NCI-H524 (cell line): ENCODE measurements around the gene ASIC4.

ENCODE experiments used
- DNase-seq, 2 experiments: peaks; one replicate each; lab custom pipeline; 2025; lab: John Stamatoyannopoulos, UW

ASIC4 gene

DNA sequence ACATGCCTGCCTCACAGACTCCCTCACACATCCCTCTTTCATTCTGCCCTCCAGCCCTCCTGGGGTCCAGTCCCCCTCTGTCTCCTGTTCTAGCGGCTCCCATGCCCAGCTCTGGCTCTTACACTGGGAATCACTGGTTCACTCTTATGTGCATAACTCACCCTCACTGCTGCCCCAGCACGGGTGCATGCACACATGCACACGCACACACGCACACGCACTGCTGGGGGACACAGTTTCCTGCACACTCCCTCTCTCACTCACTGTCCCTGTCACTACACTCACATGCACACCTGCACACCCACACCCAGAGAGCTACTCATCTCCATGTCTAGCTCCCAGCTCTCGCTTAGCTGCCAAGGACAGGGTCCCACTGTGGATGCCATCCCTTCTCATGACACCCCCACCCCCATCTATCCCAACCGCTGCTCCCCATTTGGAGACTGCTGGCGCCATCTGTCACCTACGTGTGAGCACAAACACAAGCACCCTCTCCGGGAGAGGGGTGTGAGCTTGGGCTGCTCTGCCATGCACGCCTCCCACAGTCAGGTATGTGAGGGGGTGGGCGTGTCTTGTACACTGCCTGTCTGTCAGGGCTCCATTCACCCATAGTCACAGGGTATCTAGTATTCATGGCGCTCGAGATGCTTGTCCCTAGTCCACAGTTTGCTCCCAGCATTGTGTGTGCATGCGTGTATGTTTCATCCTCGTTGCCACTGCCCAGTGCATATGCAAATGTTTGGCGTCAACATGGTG lies 1.8 kb downstream of the ASIC4 start:
- peak in 1 of 2 experiments; percentile 44 for DNase-seq

DNA sequence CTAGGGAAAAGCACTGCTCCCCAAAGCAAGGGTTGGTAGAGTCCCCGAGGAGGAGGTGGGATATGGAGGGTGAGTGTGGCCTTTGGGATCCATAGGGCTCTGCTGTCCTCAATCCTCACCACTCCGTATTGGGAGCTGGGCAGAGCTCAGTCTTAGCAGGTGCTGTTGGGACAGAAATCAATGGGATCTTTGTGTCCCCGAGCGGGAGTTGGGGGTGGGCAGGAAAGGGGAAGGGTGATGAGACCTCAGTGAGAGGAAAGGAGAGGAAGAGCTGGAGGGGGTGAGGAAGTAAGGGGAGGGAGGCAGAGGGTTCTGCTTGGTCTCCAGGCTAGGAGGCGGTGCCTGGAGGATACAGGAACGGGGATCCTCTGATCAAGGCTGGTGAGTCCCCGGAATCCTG lies 2.6 kb downstream of the ASIC4 start:
- no peak for DNase-seq

DNA sequence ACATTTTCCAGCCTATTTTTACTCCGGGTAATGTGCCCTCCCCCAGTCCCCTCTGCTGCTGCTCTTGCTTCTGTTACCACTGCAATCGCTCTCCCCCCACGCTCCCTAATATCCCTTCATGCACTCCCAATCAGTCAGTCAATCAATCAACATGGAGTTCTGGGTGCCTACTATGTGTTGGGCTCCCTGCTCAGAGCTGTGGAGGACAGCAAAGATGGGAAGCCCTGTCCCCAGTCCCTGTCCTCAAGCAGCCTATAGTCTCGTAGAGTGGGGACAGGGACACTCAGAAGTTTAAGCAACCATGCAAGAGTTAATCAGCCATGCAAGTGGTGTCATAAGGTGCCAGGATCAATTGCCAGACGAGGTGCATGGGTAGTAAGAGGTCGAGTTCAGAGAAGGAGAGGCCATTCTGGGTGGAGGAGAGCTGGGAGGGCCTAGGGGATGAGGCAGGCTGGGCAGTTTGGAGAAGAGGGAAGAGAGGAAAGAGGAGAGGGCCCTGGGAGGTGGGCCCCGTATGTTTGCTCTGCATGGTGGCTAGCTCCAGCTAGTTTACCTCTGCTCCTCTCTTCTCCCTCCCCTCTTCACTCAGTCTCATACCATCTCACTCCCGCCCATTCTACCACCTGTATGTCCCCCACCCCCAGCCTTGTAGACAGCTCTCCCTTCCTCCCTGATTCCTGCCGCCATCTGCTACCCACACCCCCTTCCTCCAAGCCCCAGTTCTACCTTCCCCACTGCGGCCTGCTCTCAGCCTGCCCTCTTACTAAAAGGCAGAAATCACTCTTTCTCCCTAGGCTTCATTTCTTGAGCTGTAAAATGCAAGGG lies 3.9 kb downstream of the ASIC4 start:
- DNase-seq = peak; percentile 56 to 80

DNA sequence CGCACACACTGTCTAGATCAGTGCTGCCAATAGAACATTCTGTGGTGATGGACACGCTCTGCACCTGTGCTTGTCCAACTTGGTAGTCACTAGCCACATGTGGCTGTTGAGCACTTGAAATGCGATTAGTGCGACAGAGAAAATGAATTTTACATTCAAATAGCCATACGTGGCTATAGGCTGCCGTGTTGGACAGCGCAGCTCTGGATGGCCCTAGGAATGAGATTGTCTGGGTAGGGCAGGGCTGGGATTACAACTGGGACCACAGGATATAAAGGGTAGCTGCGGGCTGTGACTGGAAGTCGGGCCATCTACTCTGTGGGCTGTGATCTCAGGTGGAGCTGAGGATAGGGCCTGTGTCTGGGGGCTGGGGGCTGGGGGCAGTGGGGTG lies 5.2 kb downstream of the ASIC4 start:
- DNase-seq = no peak

DNA sequence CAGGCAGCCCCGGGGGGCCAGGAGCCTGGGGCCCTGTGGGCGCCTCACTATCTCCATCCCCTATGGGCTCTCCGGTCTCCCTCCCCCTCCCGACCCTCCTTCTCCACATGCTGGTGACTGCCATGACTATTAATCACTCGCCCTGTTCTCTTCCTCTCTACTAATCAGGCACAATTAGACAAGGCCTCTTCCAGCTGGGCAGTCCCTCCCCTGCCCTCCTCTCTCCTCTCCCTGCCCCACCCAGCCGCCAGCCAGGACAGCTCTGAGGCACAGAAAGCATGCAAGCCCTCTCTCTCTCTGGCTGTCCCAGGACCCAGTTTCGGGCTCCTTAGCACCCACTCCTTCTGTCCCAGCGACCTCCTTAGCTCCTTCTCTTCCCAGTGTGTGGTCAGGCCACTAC lies 5.8 kb downstream of the ASIC4 start:
- DNase-seq = no peak

DNA sequence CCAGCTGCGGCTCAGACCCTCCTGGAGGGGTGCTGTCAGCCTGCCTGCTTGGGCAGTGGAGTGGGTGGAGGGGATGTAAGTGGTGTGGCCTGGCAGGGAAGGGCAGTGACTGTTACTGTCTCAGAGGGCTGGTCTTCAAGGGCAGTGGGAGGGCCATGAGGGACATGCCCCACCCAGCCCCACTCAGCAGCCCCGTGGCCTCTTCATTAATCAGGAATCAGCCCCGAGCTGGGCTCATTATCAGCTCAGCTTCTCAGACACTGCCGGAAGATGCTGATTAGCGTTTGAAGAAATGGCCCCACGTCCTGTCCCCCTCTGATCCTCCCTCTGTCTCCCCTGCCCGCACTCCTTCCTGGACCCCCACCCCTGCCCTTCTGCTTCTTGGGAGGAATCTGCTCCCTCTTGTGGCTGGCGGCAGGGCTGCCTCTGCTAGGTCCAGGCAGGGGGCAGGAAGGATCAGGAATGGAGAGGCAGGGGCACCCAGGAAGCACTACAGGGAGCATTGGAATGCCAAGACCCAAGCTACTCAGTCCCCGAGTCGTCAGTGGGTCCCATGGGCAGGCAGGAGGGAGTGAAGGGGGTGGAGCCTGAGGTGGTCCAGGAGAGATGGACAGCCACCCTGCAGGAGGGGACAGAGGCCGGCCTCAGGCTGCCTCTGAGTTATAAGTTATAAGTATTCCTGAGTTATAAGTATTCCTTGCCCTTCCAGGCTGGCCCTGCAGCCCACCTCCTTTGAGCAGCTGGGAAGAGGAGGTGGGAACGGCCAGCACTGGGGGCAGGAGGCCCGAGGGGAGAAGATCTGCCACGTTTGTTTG lies 7.0 kb downstream of the ASIC4 start:
- DNase-seq = peak; percentile 66 to 73

DNA sequence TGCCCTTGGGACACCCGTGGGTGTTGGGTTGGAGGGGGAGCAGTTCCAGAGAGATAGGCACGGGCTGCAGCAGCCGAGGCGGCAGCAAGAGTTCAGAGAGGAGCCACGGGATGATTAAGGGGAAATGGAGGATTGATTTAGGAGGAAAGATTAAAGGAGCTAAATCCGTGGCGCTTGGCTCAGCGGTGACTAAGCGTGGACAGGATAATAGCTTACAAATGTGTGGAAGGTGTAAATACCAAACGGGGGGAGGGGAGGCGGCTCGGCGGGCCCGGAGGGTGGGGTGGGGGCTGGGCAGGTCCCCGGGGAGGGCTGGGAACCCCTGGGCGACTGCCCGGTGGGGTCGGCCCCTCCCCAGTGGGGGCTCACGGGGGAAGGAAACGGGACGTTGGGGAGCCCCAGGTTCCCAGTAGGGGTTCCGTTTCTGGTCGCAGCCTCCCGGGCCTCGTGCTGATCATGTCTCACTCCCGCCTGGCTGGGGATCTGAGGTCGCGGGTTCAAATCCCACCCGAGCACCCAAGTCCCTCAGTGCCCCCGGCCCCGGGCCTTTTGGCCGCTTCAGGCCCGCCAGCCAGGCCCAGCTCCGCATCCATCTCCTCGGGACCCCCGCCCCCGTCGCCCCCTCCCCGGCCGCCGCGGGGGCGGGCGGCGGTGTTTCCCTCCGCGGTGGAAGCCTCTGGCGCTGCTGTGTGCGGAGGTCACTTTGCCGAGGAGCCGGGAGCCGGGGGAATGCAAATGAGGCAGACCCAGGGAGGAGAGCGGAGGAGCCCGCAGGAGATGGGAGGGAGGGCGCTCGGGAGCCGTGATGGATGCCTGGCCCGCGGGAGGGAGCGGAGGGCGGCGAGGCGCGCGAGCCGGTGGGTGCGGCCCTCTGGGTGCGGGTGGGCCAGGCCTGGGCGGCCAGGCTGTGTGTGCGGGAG lies 8.1 kb downstream of the ASIC4 start:
- peak in 1 of 2 experiments; percentile 28 for DNase-seq

DNA sequence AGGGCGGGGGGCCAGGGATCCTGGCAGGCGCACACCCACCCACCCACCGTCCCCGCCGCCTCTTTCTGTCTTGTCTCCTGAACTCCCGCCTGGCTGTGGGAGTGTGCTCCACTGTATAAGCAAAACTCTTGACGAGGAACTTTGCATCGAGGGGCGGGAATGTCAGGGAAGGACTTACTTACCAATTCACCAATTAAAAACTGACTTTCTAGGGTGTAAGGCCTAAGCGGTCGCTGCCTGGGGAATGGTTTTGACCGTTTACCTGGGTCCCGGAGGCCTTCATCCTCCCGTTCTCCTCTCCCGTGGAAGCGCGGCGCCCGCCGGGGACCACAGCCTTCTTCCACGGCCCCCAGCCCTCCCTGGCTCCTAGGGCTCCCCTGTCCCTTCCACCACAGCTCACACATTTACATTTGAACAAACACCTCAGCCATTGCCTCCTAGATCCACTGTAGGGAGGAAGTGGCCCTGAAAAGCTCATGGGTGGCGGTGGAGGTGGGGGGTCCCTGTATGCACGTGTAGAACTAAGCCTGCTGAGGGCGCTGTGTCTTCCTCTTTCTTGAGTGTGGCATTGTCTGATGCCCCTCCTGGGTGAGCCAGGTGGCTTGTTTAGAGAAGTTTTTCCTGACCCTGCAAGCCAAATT lies 8.9 kb downstream of the ASIC4 start:
- DNase-seq = no peak

DNA sequence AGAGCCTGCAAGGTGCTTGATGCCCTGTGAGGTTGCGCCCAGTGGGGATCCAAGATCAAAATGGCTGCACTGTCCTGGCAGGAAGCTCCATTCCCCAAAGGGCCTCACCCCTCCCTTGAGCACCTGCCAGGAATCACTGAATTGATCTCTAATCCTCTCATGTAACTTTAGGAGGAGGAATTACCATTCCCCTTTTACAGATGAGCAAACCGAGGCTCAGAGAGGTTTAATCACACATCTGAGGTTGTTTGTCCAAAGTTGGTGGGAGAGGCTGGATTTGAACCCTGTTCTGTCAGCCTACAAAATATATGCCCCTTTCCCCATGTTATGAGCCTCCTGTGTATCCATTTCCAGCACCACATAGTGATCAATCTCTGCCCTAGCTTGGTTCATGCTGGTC lies 10.5 kb downstream of the ASIC4 start:
- no peak for DNase-seq

DNA sequence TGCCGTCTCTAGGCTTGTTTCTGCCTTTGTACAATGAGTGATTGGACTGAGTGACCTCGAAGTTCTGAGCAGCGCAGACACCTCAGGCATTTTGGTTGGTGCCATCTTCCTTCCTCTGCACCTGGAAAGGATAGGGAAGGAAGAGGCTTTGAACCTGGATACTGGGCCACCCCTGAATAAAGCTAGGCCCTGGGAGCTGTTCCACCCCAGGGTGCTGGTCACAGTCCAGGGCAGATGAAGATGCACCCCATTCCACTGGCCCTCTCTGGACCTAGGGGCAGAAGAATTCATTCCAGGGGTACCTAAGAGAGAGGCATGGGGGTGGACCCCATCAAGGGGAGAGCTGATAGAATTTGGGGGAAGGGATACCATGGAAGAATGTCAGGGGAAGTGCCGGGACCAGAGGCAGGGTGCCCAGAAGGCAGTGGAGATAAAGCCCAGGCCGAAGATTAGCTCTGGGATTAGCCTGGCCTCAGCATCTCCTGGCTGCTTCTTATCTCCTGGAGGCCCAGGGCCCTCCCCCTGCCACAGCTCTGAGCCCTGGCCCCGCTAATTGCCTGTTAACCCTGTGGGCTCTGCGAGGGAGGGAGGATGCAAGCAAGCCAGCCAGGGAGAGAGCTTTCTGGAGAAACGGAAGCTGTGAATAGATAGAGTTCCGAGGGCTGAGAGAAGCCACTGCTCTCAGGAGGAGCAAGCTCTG lies 11.4 kb downstream of the ASIC4 start:
- peak; percentile 65 to 68 for DNase-seq

DNA sequence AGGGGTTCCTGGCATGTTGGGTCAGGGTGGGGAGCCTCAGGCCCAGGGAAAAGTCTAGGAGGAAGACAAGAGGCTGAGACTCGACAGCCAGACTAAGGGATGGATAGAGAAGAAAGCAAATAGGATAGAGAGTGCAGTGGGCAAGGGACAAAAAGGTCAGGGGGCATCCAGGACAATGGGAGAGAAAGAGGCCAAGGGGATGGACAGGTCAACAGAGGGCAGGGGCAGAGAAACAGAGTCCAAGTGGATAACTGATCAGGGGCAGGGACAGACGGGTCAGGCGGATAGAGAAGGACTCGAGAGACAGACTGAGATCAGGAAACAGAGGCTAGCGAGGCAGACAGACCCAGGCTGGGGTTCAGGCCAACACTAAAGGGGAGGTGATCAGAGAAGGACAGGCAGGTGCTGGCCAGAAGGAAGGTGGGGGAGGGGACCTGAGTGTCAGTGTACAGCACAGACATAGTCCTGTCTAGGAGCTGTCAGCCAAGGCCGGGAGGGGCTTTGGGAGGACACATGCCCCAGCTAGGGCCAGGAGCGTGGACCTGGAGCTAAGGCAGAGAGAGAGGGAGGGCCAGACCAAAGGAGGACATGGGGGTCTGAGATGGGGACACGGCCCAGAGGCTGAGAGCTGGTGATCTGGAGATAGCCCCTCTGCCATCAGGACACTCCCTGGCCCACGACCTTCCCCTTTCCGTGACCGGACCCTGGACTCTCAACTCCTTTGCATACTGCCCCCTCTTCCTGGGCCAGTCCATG lies 12.2 kb downstream of the ASIC4 start:
- no peak for DNase-seq

DNA sequence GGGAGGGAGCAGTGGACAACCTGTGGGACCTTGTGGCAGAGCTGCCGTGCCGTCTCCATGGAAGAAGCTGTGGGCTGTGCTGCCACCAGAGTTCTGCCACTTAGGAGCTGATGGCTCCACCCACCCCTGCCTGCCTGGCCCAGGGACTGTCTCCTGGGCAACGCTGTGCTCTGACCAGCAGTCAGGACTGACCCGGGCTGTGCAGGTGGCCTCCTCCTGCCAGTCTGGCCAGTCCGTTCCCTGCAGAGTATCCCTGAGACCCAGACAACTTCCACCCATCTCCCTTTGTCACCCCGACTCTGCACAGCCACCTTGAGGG lies 12.8 kb downstream of the ASIC4 start:
- no peak for DNase-seq

DNA sequence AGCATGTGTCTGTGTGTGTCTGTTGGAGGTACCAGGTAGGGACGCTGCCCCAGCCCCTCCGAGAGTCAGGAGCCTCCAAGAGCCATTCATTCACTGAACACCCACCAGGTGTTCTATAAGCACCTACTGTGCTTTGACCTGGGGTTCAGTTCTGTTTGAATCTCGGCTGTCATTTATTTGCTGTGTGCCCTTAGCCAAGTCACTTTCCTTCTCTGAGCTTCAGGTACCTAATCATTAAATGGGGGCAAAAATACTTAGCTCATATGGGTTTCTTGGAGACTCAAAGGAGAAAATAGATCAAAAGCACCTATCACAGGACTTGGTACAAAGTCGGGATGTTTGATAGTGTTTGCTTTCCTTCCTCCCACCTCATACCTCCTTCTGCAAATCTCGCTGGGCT lies 13.2 kb downstream of the ASIC4 start:
- no peak for DNase-seq

DNA sequence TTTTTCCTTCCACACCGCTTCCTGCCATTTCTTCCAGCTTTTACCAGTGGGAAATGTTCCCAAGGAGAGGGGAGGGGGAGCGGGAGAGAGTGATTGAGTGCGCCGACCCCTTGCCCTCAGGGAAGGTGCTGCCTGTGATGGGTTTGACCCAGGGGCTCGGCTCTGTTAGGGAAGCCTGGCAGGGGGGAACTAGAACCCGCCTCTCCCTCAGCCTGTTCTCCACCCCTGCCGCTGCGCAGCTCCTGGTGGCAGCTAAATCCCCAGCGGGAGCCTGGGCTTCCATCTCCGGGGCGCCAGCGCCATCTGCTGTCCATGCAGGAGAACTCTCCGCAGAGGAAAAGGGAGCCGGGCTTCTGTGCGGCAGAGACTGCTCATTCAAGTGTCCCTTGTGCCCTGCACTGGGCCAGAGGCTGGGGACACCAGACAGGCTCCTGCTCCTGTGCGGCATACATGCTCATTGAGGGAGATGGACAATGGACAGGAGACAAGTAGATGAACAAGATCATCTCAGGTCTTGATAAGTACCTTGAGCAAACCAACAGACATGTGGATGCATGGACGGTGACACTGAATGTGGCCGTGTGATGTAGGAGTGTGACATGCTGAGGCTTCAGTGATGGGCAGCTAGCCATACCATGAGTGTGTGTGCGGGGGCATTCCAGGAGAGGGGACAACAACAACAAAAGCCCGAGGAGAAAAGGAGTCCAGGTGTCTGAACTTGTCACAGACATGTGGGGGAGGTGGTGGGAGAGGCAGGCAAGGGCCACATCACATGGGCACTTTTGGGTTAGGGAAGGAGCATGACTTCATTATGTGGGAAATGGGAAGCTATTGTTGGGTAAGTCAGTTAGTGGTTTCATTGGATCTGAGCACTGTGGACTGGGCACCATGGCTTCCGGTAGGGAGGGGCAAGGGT lies 16.0 kb downstream of the ASIC4 start:
- DNase-seq = peak; percentile 62 to 79

DNA sequence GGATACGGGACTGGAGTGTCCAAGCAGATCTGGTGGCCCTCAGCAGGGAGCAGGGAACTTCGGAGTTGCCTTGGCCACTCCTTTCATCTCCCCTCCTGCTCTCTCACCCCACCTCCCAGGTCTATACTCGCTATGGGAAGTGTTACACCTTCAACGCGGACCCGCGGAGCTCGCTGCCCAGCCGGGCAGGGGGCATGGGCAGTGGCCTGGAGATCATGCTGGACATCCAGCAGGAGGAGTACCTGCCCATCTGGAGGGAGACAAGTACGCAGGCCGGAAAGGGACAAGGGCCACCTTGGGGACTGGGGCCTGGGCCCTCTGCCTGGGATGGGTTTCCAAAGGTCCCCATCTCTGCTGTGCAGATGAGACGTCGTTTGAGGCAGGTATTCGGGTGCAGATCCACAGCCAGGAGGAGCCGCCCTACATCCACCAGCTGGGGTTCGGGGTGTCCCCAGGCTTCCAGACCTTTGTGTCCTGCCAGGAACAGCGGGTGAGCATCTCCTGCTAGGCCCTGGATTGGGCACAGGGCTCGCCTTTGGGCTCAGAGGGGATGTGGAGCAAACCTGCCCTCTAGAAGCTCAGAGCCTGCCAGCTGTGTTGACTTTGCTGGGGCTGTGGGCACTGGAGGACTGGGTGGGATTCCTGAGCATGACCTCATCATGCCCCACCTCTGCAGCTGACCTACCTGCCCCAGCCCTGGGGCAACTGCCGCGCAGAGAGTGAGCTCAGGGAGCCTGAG lies 17.5 kb downstream of the ASIC4 start:
- DNase-seq = no peak

DNA sequence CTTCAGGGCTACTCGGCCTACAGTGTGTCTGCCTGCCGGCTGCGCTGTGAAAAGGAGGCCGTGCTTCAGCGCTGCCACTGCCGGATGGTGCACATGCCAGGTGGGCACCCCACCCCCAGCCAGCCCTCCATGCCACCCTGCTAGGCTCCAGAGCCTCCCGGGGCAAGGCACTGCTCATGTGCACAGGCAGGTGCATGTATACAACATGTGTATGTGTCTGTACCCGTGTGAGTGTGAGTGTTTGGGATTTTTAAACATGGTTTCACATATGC lies 18.0 kb downstream of the ASIC4 start:
- DNase-seq = no peak

DNA sequence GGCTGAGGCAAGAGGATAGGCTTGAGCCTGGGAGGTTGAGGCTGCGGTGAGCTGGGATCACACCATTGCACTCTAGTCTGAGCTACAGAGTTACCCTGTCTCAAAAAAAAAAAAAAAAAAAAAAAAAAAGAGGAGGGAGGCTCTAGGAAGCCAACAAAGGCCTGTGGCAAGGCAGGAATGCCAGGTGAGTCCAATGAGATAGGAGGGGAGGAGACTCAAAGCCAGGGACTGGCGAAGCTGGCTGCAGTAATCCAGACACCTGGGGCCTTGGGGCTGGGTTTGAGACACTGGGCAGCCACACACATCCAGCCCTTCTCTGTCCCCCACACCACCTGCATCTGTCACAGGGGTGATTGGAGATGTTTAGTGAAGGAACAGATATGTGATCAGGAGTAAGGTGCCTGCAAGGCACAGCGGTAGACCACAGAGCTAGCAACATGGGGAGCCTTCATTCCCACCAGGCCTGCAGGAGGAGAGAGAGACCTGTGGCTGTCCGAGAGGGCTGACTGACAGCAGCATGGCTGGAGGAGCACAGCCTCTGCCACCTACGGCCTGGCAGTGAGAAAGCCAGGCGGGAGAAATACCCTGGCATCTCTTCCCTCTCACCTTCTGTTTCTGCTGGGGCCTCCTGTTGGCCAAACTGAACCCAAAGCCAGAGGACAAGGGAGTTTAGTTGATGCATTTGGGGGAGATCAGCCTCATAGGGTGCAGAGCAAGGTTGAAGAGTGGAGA lies 19.8 kb downstream of the ASIC4 start:
- no peak for DNase-seq

DNA sequence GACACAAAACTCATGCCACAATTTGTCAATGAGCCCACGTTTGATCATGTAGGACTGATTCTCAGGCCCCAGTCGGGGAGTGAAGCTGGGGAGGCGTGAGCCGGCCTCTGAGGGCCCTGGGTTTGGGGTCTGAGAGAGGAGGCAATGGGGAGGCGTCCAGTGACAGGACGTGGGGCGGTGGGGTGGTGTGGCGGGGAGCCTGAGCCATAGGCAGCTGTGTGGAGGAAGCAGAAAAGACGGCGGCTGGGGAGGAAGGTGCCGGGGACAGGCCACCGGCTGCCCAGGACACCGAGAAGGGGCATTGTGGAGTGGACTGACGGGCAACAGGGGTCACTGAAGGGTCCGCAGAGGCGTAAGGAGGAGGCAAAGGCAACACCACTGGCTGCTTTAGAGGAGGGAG lies 22.1 kb downstream of the ASIC4 start:
- no peak for DNase-seq
